Measurements from ENCODE around the gene IL4R.
A peak's percentile ranks its signal among the peaks of the same experiment; 100 is the strongest.
"Not testable (repeated sequence)": the region's sequence is repeated elsewhere in the genome, so short reads cannot be mapped to it uniquely, and the experiment has no call there.

IL4R gene

DNA sequence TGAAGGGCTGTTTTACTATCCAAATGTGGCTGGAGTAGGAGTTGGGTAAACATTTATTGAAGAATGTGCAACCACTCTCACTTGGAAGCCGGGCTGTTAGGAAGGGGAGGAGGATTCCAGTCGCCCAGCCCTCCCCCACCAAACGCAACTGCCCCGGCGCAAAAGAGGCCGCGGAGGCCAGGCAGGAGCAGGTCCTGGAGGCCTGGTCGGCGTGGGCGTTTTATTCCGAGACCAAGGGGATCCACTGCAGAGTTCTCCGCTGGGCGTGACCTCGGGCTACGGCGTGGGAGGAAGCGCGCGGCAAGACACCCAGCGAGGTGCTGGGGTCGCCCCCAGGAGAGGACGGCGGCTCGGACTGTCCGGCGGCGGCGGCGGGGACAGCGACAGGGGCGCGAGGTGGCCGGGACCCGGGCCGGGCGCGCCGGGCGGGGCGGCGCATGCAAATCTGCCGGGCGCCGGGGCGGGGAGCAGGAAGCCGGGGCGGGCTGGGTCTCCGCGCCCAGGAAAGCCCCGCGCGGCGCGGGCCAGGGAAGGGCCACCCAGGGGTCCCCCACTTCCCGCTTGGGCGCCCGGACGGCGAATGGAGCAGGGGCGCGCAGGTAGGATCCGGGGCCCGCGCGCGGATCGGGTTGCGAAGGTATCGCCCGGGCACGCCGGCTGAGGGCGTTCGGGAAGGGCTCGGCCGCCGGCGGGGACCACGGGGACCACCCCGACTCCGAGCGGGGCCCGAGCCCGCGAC lies at the start of gene IL4R:
IL4R (plus strand) TSS at position 553 of the 739 bp plus-strand sequence. CDS start 26,230 bp downstream, outside the sequence.
- ATAC-seq, result peak; percentile 4 to 8

GRCh38 chr16:27264151-27264550 lies 49.6 kb upstream of the IL4R start:
- ATAC-seq, result no peak

GRCh38 chr16:27265982-27266381 lies 47.8 kb upstream of the IL4R start:
- ATAC-seq, result no peak

DNA sequence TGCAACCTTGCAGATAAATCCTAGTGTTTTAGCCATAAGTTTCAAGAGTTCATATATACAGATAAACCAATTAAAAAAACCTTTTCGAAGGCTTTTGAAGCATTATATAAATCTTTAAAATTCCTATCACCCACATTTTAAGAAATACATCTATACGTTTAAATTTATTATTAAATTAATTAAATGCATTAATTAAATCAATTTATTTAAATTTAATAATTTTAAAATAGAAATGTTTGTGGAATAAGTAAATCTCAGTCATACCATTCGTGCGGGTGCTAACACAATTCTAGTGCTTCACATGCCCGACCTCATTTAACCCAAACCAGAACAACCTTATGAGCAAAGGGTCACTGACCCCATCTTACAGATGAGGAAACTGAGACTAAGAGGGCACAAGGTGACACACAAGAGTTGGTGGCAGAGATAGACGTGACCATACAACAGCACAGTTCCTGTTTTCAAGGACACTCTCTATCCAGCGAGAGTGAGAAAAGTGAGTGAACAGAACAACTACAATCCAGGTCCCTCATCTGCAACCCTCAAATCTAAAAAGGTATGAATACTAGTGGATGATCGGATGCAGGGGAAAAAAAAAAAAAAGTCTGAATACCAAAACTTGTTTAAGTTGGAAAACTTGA lies 46.6 kb upstream of the IL4R start:
- ATAC-seq, result no peak

- ATAC-seq, result peak; percentile 99
These were observed 45.1 kb upstream of the IL4R start, which contains the start of gene NSMCE1 for GRCh38 chr16:27268376-27269299. Gene NSMCE1 (minus strand): TSS chr16:27268772. CDS start chr16:27257570, 11,202 bp downstream.

DNA sequence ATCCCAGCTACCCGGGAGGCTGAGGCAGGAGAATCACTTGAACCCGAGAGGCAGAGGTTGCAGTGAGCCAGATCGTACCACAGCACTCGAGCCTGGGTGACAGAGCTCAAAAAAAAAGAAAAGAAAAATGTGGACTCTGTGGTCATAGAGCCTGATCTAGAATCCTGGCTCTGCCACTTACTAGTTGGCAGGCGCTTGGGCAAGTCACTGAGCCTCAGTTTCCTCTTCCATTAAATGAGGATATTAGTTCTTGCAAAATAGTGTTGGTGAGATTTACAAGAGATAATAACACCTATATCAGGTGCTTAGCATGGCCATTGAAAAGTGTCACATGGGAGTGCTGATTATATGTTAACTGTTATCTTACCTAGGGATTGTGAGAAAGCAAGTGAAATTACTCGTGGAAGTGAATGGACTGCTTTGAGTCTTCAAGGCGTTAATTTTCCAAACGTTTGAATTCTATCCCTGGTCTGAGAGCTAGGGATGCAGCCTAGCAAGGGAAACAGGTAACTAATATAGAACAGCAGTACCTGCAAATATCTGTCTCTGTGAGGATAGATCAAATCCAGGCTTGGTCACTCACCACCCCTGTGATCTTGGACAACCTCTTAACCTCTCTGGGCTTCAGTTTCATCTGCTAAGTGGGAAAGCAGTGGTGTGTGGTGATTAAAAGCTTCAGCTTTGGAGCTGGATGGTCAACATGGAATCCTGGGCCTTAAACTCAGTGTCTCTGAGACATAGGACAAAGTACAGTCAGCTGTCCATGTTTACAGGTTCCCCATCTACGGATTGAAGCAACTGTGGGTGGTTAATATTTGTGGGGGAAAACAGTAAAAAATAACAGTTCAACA lies 44.2 kb upstream of the IL4R start:
- ATAC-seq, result no peak

DNA sequence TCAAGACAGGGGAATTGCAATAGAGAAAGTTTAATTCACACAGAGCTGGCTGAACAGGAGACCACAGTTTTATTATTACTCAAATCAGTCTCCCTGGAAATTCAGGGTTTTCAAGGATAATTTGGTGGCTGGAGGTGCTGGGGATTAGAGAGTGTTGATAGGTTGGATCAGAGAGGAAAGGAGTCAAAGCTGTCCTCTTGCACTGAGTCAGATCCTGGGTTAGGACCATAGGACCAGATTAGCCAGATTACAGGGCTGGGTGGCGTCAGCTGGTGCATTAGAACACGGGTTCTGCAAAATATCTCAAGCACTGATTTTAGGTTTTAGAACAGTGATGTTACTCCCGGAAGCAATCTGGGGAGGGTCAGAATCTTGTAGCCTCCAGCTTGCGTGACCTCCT lies 43.4 kb upstream of the IL4R start:
- no peak for ATAC-seq

GRCh38 chr16:27272076-27272475 lies 41.7 kb upstream of the IL4R start:
- ATAC-seq, result no peak

GRCh38 chr16:27272697-27273096 lies 41.1 kb upstream of the IL4R start:
- not testable (repeated sequence) for ATAC-seq

DNA sequence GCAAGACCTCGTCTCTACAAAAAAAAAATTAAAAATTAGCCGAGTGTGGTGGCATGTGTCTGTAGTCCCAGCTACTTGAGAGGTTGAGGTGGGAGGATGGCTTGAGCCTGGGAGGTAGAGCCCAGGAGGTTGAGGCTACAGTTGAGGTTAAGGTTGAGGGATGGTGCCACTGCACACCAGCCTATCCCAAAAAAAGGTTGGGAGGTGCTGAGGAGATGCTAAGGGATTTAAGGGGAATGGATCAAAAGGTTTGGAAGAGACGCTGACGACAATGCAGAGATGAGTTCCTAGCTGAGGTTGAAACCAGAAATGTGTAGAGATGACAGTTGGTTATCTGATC lies 40.5 kb upstream of the IL4R start:
- no peak for ATAC-seq

- peak; percentile 88 to 89 for ATAC-seq
These were observed 39.9 kb upstream of the IL4R start for GRCh38 chr16:27273670-27274423.

DNA sequence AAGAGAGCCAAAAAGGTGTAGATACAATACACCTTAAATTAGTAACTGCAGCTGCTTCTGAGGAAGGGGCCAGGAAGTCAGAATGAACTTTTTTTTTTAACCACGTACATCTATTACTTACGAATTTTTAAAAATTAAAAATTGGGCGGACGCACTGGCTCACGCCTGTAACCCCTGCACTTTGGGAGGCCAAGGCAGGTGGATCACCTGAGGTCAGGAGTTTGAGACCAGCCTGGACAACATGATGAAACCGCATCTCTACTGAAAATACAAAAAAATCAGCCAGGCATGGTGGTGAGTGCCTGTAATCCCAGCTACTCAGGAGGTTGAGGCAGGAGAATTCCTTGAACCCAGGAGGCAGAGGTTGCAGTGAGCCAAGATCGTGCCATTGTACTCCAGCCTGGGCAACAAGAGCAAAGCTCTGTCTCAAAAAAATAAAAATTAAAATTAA lies 39.3 kb upstream of the IL4R start:
- not testable (repeated sequence) for ATAC-seq

- ATAC-seq, result no peak
These were observed 38.4 kb upstream of the IL4R start for GRCh38 chr16:27275394-27275793.

DNA sequence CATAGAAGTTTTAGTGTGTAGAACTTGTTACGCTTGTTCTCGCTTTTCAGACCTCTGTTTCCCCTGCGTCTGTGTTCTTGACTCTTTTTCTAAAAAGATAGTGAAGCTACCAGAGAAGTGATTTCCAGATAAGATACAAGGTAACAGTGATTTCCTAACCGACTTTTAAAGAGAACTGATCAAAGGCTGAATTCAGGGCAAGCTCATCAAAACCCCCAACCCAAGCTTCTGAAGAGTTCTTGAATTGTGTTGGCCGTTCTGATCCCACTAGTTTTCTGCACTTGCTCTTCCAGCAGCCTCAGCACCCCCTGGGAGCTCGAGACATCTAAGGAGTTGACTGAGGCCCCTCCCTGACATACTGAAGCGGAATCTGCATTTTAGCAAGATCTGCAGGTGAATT lies 32.5 kb upstream of the IL4R start:
- ATAC-seq, result no peak

GRCh38 chr16:27284865-27285675 lies 28.7 kb upstream of the IL4R start:
- no peak for ATAC-seq

- ATAC-seq, result no peak
These were observed 28.0 kb upstream of the IL4R start for GRCh38 chr16:27285676-27286196.

GRCh38 chr16:27286451-27286850 lies 27.3 kb upstream of the IL4R start:
- ATAC-seq, result no peak

- ATAC-seq, result no peak
These were observed 26.5 kb upstream of the IL4R start for GRCh38 chr16:27287051-27287811.

DNA sequence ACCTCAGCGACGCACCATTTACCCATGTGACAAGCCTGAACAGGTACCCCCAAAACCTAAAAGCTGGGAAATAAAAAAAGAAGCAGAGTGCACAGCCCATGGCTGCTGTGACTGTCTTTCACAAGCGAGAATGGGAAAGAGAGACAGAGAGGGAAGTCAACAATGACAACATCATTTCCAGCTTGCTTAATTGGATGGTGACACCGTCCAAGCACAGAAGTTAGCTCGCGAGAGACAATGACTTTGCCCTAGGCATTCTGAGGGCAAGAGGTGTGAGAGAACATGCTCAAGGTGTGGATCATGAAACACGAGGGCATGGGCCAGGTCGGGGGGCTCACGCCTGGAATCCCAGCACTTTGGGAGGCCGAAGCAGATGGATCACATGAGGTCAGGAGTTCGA lies 25.9 kb upstream of the IL4R start:
- no peak for ATAC-seq

- ATAC-seq, result not testable (repeated sequence)
These were observed 25.5 kb upstream of the IL4R start for GRCh38 chr16:27288313-27288712.
